GM21526 (cell line): ENCODE data around the gene LHFPL4.
"Not testable (repeated sequence)": the region's sequence is repeated elsewhere in the genome, so short reads cannot be mapped to it uniquely, and the experiment has no call there.

ENCODE experiments used
- ATAC-seq: cut with Tn5 transposase; IDR thresholded peaks from one replicate; pipeline ENCODE4 v1.9.1; 2021; ENCODE audit warnings: moderate library complexity; ENCODE audit not compliant: unreplicated experiment, low FRiP score

LHFPL4 gene

DNA sequence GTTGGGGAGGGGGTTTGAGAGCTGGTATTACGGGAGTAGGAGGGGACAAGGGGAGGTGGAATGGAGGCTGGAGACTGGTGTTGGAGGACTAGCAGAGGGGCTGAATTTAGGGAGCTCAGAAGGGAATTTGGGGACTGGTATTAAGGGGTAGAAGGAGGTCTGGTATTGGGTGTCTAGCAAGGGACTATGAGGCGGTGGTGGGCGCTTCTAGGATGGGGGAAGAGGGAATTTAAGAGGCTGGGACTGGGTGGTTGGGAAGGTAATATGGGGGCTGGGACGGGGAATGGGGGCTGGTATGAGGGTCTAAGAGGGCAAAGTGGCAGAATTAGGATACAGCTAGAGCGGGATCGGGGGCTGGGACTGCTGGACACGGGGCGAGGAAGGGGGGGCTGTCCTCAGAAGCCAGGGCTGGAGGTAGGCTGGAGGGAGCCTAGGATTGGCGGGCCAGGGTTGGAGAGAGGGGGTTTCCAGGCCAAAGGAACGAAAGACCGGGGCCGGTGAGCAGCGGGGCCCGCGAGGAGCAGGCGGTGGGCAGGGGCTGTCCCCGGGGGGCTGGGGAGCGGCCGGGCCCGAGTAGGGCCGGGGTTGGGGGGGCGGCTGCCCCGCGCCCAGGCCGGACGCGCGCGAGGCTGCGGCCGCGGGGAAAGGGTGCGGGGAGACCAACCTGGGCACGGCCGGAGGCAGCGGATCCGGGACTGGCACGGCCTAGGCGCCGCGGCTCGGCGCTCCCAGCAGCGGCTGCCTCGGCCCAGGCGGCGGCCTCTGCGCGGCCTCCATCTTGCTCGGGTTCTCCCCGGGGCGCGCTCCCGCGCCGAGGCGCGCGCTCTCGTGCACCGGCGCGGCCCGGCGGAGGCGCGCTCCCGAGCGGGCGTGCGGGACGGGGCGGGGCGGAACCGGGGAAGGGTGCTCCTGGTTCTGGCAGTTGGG, at the start of gene LHFPL4:
Gene LHFPL4, minus strand, starts transcription at position 802 of the 927 bp plus-strand sequence. CDS start 1,143 bp downstream, outside the sequence.
- no peak for ATAC-seq

DNA sequence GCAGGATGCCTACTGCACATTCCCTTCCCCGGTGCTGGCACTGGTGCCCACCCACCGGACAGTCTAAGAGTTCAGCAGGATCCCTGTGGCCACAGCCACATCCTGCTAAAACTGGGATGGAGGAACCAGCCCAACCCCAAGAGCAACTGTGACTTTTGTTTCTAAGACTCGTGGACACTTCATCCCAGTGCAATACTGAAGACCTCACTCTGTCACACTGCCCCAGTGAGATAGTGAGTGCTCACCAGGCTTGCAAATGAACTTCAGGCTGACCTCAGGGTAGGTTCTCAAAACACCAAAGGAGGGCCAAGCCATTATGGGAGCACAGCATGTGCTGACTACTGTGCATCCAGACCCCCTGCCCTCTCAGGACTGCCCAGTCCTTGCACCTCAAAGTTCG, 49.0 kb upstream of the LHFPL4 start:
- ATAC-seq = no peak

DNA sequence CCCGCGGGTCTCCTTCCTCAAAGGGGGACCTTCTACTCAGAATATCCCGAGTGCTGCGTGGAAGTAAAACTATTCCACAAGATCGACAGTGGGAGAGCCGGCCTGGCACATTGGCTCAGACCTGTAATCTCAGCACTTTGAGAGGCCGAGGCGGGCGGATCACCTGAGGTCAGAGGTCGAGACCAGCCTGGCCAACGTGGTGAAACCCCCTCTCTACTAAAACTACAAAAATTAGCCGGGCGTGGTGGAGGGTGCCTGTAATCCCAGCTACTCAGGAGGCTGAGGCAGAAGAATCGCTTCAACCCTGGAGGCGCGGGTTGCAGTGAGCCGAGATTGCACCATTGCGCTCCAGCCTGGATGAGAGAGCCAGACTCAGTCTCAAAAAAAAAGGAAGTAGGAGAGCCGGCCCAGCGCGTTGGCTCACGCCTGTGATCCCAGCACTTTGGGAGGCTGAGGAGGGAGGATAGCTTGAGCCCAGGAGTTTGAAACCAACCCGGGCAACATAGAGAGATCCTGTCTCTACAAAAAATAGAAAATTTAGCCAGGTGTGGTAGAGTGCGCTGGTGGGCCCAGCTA, 47.5 kb upstream of the LHFPL4 start:
- not testable (repeated sequence) for ATAC-seq

DNA sequence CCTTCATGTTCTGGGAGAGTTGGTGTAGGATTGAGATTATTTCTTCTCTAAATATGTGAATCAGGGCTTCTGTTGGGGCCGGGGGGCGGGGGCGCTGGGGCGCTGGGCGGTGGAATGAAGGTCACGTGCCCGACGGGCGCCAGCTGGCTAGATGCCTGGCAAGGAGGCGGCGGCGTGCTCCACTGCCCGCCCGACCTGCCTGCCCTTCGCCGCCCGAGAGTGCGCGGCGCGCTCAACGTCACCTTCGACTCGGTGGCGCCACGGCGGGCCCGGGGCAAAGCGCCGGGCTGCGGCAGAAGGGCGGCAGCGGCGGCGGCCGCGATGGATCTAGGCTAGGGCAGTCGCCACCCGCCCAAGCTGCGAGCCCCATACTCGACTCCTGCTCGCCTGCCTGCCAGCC, 47.0 kb upstream of the LHFPL4 start:
- no peak for ATAC-seq

DNA sequence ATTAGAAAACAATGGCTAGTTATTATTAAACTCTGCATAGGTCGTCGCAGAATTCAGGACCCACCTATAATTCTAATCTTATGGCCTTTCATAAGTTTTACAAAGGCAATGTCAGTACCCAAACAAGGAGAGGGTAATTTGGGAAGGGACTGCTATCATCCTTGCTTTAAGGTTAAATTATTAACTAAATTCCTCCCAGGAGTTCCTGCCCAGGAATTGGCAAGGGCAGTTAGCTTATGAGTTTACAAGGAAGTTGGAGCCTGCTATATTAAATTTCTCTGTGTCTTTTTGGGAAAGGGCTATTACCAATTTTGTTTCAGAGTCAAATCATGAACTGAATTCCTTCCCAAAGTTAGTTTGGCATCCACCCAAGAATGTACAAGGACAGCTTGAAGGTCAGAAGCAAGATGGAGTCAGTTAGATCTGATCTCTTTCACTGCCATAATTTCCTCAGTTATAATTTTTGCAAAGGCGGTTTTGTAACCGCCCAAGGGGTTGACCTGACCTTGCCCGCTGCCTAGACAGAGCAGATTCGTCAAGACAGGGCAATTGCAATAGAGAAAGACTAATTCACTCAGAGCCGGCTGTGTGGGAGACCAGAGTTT, 45.3 kb upstream of the LHFPL4 start:
- no peak for ATAC-seq

DNA sequence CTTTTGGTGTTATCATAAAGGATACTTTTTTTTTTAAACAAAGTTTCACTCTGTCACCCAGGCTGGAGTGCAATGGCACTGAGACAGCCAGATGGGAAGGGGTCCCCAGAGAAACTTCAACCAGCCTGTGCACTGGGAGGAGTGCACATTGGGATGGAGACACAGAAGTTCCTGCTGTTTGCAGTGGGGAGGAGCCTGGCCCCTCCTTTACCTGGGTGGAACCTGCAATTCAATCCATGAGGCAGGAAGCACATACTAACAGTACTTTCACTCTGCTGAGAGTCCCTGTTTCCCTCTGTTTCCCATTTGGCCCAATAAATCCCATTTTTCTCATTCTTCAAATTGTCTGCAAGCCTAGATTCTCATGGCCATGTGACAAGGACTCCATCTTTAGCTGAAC, 42.3 kb upstream of the LHFPL4 start:
- ATAC-seq = no peak

DNA sequence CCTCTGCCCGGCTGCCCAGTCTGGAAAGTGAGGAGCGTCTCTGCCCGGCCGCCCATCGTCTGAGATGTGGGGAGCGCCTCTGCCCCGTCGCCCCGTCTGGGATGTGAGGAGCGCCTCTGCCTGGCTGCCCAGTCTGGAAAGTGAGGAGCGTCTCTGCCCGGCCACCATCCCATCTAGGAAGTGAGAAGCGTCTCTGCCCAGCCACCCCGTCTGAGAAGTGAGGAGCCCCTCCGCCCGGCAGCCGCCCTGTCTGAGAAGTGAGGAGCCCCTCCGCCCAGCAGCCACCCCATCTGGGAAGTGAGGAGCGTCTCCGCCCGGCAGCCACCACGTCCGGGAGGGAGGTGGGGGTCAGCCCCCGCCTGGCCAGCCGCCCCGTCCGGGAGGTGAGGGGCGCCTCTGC, 38.2 kb upstream of the LHFPL4 start:
- ATAC-seq = not testable (repeated sequence)

DNA sequence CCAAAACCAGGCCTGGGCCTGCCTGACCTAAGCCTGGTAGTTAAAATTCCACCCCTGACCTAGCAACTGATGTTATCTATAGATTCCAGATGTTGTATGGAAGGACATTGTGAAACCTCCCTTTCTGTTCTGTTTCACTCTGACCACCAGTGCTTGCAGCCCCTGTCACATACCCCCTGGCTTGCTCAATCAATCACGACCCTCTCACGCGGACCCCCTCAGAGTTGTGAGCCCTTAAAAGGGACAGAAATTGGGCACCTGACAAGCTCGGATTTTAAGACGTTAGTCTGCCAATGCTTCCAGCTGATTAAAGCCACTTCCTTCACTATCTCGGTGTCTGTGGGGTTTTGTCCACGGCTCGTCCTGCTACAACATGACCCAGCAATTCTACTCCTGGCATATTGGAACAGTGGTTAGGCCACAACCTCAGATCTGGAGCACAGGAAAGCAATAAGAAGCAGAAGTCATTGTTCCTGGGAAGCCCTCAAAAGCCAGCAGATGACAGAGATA, 36.7 kb upstream of the LHFPL4 start:
- no peak for ATAC-seq

DNA sequence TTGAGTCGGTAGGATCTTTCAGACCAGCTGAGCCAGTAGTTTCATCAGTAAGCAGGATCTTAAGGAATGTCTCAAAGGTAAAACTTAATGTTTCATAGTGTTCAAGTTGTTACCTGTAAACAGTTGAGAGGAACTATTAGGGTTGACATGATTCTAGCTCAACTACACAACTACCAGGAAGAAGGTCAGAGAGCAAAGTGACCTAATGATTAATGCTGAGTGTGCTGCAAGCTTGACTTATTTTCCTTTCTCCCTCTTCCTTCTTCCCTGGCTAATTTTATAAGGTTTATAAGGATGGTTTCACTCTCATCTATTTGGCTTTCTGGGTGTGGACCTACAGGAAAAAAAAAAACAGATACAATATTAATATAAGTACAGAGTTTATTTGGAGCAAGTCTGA, 30.2 kb upstream of the LHFPL4 start:
- no peak for ATAC-seq

DNA sequence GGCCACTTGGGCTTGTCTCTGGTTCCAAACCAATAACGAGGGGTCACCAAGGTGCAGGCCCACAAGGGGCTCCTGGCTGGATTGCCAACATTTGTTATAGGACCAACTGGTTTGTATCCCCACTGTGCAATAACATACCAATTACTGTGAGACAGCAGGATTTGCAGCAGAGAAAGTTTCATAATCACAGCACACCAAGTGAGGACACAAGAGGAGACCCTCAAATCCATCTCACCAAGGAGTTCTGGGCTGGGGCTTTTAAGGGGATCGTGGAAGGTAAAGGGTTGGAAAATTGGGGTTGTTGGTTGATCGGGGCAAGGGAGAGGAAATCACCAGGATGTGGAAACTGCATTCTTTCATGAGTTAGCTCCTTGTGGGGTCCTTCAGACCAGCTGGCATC, 29.7 kb upstream of the LHFPL4 start:
- no peak for ATAC-seq

DNA sequence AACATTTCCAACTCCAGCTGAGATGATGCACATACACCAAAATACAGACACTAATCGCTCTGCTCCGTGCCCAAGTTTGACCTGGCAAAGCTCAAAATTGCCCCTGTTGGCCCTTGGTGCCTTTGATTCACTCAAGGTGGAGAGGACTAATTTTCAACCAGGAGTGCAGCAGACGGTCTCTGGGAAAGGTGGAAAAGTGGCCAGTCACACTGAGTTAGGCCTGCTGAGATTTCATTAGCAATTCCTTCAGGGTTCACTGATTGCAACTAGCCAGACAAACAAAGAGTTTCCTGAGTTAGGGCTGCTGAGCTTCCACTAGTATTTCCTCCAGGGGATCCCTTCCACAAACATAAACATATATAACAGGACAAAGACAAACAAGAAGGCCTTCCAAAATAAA, 28.7 kb upstream of the LHFPL4 start:
- no peak for ATAC-seq

DNA sequence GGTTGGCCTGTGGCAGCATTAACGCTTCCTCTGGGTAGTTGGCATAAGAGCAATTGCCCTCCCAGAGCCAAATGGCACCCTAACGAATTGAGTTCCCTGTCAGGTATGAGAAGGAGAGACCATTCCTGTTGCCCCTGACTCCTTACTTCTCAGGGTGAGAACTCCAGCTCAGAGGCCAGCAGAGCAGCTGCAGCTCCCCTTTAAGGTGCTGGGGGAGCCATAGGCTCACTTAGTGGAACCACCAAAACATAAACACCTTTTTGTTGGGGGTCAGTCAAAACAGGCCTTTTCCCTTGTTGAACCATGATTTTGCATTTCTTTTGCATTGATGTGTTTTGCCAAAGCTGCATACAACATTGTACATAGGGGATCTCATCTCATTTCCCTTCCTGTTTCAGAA, 28.1 kb upstream of the LHFPL4 start:
- no peak for ATAC-seq

DNA sequence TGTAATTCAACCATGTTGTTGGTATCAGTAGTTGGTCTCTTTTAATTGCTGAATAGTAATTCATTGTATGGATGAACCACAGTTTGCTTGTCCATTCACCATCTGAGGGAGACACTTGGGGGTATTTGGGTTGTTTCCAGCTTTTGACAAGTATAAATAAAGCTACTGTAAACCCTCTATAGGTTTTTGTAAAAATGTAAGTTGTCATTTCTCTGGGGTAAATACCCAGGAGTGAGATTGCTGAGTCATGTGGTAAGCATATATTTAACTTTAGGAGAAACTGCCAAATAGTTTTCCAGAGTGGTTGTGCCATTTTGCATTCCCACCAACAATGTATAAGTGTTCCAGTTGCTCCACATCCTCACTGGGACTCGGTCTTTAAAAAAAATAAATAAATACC, 15.4 kb upstream of the LHFPL4 start:
- no peak for ATAC-seq

DNA sequence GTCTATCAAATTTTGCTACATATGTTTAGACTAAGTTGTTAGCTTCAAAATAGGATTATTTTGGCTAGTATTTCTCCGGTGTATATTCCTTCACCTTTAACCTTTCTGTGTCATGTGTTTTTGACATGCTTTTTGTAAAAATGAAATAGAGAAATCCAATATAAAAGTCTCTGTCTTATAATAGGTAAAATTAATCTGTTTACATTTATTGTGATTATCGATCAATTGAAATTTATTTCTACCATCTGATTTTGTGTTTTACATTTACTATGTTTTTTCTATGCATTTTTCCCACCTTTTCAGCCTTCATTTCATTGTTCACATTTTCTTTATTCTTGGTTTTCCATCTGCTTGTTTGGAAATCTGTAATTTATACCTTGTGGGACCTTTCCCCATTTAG, 11.7 kb upstream of the LHFPL4 start:
- no peak for ATAC-seq

DNA sequence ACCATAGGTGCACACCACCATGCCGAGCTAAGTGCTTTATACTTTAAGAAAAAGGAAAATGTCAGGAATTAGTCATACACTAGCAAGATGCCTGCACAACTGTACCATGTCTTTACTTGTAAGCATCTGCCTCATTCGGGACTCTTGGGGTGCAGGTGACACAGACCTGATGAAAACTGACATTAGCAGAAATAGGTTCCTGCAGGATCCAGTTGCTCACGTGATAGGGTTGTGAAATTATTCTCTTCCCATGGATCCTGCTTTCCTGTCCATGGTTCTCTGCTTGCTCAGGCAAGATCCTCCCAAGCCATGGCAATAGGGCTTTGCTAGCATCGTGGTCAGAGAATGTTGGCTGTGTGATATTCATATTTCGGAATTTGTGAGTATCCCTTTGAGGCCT, 10.2 kb upstream of the LHFPL4 start:
- ATAC-seq = no peak

DNA sequence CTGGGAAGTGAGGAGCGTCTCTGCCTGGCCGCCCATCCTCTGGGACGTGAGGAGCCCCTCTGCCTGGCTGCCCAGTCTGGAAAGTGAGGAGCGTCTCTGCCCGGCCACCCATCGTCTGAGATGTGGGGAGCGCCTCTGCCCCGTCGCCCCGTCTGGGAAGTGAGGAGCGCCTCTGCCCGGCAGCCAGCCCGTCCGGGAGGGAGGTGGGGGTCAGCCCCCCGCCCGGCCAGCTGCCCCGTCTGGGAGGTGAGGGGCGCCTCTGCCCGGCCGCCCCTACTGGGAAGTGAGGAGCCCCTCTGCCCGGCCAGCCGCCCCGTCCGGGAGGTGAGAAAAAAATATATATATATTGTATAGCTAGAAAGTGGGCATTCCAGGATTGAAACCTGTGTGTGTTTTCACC, 6.4 kb upstream of the LHFPL4 start:
- not testable (repeated sequence) for ATAC-seq

DNA sequence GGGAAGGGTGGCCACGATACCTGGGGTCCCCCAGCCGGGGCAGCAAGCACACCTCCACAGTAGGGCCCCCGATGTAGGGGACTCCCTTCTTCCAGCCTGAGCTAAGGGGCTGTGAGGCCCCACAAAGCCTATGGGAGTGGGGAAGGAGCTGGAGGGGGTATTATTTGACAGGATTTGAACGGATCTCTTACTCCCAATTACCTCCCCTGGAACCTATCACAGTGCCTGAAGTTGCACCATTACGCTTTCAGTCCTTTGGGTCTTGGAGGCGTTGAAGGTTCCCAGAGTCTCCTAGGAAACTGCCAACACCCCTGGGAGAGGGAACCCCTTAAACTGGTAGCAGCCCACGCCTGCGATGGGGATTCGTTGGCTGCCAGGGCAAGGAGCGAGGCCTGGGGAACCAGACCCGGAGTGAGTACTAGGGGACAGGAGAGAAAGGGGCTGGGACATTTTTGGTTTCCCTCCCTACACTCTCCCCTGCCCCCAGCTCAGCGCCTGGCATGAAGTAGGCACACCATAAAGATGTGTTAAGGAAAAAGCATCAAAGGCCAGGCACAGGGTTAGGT, 409 bp upstream of the LHFPL4 start:
- ATAC-seq = no peak

DNA sequence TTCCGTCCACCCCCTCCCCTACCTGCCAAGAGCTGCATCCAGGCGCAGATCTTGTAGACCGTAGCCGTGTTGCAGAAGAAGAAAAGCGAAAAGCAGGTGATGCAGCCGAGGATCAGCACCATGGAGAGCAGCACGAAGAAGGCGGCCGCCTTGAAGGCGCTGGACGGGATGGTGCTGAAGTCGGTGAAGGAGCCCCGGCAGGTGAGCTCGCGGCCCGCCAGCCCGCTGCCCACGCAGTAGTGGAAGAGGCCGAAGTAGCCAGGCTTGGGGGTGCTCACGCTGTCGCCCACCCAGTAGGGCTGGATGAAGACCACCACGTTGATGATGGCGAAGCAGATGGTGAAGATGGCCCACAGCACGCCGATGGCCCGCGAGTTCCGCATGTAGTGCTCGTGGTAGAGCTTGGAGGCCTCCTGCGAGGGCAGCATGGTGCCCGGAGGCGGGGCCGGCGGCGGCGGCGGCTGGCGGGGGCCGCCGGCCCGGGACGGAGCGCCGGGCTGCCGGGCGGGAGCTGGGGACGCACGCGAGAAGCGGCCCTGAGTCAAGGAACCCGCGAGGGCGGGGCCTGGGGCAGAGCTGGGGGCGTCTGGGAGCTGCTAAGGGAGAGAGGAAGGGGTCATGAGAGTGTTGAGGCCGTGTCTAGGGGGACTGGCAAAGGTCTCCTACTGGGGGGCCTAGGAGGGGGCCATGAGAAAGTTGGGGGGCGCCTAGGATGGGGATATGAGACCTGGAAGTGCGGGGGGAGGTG, 1.2 kb downstream of the LHFPL4 start:
- no peak for ATAC-seq

DNA sequence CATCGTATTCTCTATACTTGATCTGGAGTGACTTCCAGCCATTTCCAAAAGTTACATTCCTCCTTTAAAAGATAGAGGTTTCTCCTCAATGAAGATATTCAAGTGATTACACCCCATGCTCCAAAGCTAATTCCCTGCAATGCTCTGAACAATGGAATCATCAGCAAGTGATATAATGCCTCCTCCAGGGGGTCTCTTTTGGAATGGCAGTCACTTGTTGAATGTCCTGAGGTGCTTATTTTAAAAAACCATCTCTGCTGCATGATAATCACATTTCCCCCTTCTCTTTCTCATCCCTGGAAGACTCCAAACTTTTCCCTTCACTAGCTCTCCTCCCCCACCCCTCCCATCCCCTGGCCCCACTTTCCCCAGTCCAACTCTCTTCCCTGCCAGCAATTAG, 2.6 kb downstream of the LHFPL4 start:
- no peak for ATAC-seq

DNA sequence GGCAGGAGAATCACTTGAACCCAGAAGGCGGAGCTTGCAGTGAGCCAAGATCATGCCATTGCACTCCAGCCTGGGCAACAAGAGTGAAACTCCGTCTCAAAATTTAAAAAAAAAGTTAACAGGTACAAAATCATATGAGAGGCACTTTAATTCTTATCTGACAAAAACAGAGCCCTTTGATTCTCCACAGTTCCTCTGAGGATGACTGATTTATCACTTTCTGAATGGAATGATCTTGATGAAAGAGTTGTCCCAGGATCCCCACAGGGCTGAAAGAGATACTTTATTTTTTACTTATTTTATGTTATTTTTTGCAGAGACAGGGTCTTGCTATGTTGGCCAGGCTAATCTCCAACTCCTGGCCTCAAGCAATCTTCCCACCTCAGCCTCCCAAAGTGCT, 4.0 kb downstream of the LHFPL4 start:
- no peak for ATAC-seq
